Dedifferentiated amniotic fluid mesenchymal stem cell (primary cell): ENCODE results near the gene AKAP17A.
"Not testable (repeated sequence)": the region's sequence is repeated elsewhere in the genome, so short reads cannot be mapped to it uniquely, and the experiment has no call there.

Experiments
- DNase-seq: peaks from one replicate; pipeline ENCODE4 v3.0.0-alpha.2; 2016; ENCODE audit errors: extremely low spot score

The AKAP17A gene, protein sequence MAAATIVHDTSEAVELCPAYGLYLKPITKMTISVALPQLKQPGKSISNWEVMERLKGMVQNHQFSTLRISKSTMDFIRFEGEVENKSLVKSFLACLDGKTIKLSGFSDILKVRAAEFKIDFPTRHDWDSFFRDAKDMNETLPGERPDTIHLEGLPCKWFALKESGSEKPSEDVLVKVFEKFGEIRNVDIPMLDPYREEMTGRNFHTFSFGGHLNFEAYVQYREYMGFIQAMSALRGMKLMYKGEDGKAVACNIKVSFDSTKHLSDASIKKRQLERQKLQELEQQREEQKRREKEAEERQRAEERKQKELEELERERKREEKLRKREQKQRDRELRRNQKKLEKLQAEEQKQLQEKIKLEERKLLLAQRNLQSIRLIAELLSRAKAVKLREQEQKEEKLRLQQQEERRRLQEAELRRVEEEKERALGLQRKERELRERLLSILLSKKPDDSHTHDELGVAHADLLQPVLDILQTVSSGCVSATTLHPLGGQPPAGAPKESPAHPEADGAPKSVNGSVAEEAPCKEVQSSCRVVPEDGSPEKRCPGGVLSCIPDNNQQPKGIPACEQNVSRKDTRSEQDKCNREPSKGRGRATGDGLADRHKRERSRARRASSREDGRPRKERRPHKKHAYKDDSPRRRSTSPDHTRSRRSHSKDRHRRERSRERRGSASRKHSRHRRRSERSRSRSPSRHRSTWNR

GRCh38 chrX:1591102-1591862 lies at the start of gene AKAP17A:
Gene AKAP17A (plus strand): TSS chrX:1591604. CDS start chrX:1593463, 1,859 bp downstream.
- DNase-seq: peak; percentile 92

GRCh38 chrX:1542994-1543725 lies 48.2 kb upstream of the AKAP17A start:
- DNase-seq: no peak

DNA sequence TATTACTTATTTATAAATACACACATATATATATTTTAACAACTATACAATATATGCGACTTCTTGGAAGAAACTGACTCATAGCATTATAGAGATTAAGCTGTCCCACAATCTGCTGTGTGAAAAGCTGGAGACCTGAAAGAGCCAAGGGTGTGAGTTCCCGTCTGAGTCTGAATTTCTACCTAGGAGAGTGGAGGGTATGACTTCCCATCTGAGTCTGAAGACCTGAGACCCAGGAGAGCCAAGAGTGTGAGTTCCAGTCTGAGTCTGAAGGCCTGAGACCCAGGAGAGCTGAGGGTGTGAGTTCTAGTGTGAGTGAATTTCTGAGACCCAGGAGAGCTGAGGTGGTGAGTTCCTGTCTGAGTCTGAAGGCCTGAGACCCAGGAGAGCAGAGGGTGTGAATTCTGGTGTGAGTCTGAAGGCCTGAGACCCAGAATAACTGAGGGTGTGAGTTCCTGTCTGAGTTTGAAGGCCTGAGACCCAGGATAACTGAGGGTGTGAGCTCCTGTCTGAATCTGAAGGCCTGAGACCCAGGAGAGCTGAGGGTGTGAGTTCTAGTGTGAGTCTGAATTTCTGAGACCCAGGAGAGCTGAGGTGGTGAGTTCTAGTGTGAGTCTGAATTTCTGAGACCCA lies 45.5 kb upstream of the AKAP17A start:
- no peak for DNase-seq

DNA sequence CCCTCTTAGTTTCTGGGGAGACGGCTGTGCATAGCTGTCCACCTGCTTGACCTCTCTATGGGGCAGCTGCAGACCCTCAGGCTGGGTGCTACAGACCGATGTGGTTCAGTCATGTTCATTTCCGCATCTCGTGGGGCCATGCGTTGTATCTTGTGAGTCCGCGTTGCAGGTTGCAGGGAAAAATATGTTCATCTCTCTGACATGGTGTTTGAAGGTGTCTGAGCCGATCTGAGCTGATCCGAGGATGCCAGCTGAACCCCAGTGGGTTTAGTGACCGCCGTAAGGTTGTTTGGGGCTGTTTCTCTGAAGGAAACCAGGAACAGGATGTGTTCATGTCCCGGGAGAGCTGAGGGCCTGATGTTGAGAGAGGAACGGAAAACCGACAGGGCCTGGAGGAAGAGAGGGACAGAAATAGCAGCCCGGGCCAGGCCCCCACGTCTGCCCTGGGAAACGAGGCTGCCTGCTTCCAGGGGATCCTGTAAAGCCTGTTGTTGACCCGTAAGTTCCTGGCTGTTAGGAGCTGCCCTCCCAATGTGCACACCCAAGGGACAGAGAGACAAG lies 44.6 kb upstream of the AKAP17A start:
- no peak for DNase-seq

- no peak for DNase-seq
Observed at GRCh38 chrX:1551959-1552546, 39.4 kb upstream of the AKAP17A start.

- DNase-seq: no peak
Observed at GRCh38 chrX:1554469-1555210, 36.8 kb upstream of the AKAP17A start.

DNA sequence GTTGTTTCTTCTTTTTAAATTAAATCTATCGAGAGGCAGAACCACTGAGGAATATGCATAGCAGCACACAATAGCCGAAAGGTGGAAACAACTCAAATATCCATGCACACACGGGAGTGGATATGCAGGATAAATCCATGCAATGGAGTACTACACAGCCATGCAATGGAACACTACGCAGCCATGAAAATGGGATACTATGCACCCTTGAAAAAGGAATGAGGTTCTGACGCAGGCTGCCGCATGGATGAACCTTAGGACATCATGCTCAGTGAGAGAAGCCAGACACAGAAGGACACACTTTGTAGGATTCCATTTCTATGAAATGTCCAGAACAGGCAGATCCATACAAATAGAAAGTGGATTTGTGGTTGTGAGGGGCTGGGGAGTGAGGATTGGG lies 36.0 kb upstream of the AKAP17A start:
- no peak for DNase-seq

- not testable (repeated sequence) for DNase-seq
Observed at GRCh38 chrX:1557442-1557841, 34.0 kb upstream of the AKAP17A start.

GRCh38 chrX:1558761-1559468 lies 32.5 kb upstream of the AKAP17A start:
- DNase-seq: no peak

GRCh38 chrX:1561164-1561563 lies 30.2 kb upstream of the AKAP17A start:
- no peak for DNase-seq

DNA sequence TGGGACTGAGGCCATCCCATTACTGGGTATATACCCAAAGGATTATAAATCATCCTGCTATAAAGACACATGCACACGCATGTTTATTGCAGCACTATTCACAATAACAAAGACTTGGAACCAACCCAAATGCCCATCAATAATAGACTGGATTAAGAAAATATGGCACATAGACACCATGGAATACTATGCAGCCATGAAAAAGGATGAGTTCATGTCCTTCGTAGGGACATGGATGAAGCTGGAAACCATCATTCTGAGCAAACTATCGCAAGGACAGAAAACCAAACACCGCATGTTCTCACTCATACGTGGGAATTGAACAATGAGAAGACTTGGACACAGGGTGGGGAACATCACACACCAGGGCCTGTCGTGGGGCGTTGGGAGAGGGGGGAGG lies 27.3 kb upstream of the AKAP17A start:
- DNase-seq: not testable (repeated sequence)

DNA sequence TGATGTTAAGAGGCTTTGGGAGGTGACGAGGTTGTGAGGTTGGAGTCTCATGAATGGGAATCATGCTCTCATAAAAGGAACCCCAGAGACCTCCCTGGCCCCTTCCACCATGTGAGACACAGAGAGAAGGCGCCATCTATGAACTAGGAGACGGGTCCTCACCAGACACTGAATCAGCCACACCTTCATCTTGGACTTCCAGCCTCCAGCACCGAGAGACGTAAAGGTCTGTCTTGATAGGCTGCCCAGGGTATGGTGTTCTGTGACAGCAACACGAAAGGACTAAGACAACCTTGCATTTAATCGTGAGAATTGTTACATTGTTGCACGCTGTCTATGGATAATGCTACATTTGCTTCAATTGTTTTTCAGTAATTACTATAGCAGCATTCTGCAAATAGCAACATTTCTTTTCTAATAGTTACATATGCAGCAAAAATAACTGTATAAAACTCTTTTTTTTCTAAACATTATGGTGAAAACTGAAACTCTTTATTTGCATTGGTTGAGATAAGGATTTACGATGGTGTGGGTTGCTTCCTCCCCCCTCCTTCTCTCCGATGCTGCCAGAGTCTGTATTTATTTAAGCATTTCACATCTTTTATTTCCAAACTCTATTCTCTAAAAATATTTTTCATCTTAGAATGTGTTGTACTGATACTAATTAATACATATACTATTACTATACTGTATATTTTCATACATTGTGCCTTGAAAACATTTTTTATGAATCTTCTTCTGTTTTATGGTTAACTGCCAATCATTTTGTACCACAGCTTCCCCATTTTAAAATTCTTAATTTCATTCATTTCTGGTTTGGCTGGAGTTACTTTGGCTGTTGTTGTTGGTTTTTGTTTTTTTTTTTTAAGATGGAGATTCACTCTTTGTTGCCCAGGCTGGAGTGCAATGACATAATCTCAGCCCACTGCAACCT lies 26.4 kb upstream of the AKAP17A start:
- no peak for DNase-seq

- DNase-seq: not testable (repeated sequence)
Observed at GRCh38 chrX:1574181-1574580, 17.2 kb upstream of the AKAP17A start.

GRCh38 chrX:1576201-1576992 lies 15.0 kb upstream of the AKAP17A start:
- no peak for DNase-seq

- no peak for DNase-seq
Observed at GRCh38 chrX:1577845-1578244, 13.6 kb upstream of the AKAP17A start.

GRCh38 chrX:1578511-1579173 lies 12.8 kb upstream of the AKAP17A start:
- DNase-seq: no peak

DNA sequence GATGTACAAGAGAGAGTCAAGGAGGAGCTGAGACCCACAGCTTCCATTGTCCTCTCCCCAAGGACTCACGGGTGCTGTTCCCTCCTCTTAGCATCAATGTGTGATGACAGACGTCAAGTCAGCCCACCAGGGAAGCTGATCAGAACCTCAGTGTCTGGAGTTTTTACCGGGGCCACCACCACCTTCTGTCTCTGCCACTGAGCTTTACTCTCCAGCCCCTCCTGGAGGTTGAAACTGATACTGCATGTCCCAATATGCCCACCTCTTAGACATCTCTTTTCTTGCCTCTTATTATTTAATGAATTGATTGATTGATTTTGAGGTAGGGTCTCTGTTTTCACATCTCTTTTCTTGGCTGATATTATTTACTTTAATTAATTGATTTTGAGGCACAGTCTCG lies 10.3 kb upstream of the AKAP17A start:
- DNase-seq: no peak
